Gastrocnemius medialis (tissue), 4 donors: ENCODE results near the gene DDX10. TPM values are rescaled to one million over a fixed set of nuclear protein-coding genes. Genes with fewer than 3 reads are reported as not detected.
A peak's percentile ranks its signal among the peaks of the same experiment; 100 is the strongest.

ENCODE experiments used
- ATAC-seq, 2 donors: fragments of 150-250 bp; one replicate each; pipeline ENCODE4 v1.9.1; 2016
- DNase-seq, 2 donors: peaks; one replicate each; pipeline ENCODE4 v3.0.0-alpha.2; 2019
- H3K27ac ChIP-seq, 4 donors: fragments of 200-600 bp; sonication (generic); 1 replicate in 1 of 4; 2 replicates in 3 of 4; pipeline ENCODE4 v1.5.1; 2016 to 2018; ENCODE audit warnings: mild to moderate bottlenecking in 2 of 4, moderate library complexity in 1 of 4
- H3K27me3 ChIP-seq, 3 donors: fragments of 200-600 bp; sonication (generic) in 2 of 3; 1 replicate in 1 of 3; 2 replicates in 2 of 3; pipeline versions ENCODE4 v1.5.1 to v1.6.0; 2016 to 2019; ENCODE audit warnings: mild to moderate bottlenecking in 1 of 3, moderate library complexity in 1 of 3
- H3K36me3 ChIP-seq, 2 donors: fragments of 200-600 bp; sonication (generic) in 1 of 2; one replicate each; pipeline ENCODE4 v1.5.1; 2017 to 2018
- H3K4me1 ChIP-seq, 2 donors: fragments of 200-600 bp; sonication (generic) in 1 of 2; one replicate each; pipeline ENCODE4 v1.5.1; 2016 to 2017; ENCODE audit warnings: mild to moderate bottlenecking in 2 of 2
- H3K4me3 ChIP-seq, 4 donors: fragments of 200-600 bp; sonication (generic) in 3 of 4; 1 replicate in 1 of 4; 2 replicates in 3 of 4; pipeline ENCODE4 v1.5.1; 2016 to 2019; ENCODE audit warnings: mild to moderate bottlenecking in 2 of 4
- H3K9me3 ChIP-seq, 3 donors: fragments of 200-600 bp; sonication (generic) in 2 of 3; 1 replicate in 1 of 3; 2 replicates in 2 of 3; pipeline ENCODE4 v1.5.1; 2016 to 2019
- POLR2A ChIP-seq, 2 donors: fragments of 450-650 bp; IDR thresholded peaks; one replicate each; pipeline ENCODE4 v1.6.1; 2017; ENCODE audit warnings: antibody characterized with exemption in 2 of 2, mild to moderate bottlenecking in 2 of 2, moderate library complexity in 2 of 2
- in situ Hi-C, 4 donors: fragments of 200-750 bp; cut with MboI; loops; one replicate each; pipeline versions ENCODE4 v1.15.0 to v1.8.0; 2017; ENCODE audit warnings: low sequenced_read_pairs in 4 of 4
- intact Hi-C: fragments of 100-400 bp; cut with DNase I; formaldehyde crosslinking; loops from one replicate; pipeline ENCODE4 v1.15.1; 2023; ENCODE audit warnings: low total_unique reads
- total RNA-seq, 4 donors: library from RNA; depleted of rRNA; stranded (reverse); fragments of >200 nt; gene quantifications; one replicate each; pipeline versions ENCODE4 v1.1.0 to v1.2.3, GENCODE V29; 2016
- TF ChIP-seq, protein P1 (sequence below), 5 experiments: fragments of 450-650 bp in 3 of 5; fragments of 200-600 bp in 2 of 5; sonication (generic) in 2 of 5; IDR thresholded peaks in 4 of 5; conservative IDR thresholded peaks in 1 of 5; 1 replicate in 4 of 5; 2 replicates in 1 of 5; pipeline ENCODE4 v1.5.1; 2016 to 2019; ENCODE audit warnings: antibody characterized with exemption in 5 of 5, mild to moderate bottlenecking in 3 of 5, moderate library complexity in 3 of 5

The DDX10 gene
- total RNA-seq, 4 donors from 2014 or later: 5.0 to 15.0 (median 10.5) TPM

DNA sequence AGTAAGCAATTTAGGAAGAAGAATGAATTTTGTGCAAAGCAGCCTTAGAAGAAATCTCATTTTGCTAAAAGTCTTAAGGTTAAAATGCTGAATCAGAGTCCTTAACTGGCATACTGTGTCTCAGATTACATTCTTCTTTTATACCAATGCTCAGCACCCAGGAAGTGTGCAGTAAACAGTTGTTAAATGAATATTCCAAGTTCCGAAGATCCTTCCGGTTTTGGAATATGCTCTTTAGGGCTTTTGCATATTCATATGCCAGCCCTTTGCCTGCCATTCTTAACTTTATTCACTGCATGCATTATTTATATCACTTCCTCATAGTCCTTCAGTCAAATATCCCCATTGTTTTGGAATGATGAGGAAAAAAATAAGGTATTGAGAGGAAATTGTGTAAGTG lies 242.0 kb downstream of the DDX10 start:
- in situ Hi-C loops: no loop called here
- peak overlapping the region in 3 of 4 donors; percentile 34 to 59 (median 39) for H3K27ac ChIP-seq
- peaks cover 13 to 31% of the 10 kb centered on the region in 2 donors for H3K4me1 ChIP-seq
- H3K9me3 ChIP-seq: no peaks in the 10 kb centered on the region
- TF ChIP-seq, protein P1, sequence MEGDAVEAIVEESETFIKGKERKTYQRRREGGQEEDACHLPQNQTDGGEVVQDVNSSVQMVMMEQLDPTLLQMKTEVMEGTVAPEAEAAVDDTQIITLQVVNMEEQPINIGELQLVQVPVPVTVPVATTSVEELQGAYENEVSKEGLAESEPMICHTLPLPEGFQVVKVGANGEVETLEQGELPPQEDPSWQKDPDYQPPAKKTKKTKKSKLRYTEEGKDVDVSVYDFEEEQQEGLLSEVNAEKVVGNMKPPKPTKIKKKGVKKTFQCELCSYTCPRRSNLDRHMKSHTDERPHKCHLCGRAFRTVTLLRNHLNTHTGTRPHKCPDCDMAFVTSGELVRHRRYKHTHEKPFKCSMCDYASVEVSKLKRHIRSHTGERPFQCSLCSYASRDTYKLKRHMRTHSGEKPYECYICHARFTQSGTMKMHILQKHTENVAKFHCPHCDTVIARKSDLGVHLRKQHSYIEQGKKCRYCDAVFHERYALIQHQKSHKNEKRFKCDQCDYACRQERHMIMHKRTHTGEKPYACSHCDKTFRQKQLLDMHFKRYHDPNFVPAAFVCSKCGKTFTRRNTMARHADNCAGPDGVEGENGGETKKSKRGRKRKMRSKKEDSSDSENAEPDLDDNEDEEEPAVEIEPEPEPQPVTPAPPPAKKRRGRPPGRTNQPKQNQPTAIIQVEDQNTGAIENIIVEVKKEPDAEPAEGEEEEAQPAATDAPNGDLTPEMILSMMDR (IDR thresholded peaks at IDR 0.05 in 4 of 5, conservative IDR thresholded peaks at IDR 0.05 in 1 of 5): no peak
- TF ChIP-seq POLR2A (IDR thresholded peaks at IDR 0.05): no peak
- ATAC-seq: peak; percentile 47 to 70
- no peak overlapping the region for H3K4me3 ChIP-seq
- no peaks in the 10 kb centered on the region for H3K27me3 ChIP-seq
- no peaks in the 10 kb centered on the region for H3K36me3 ChIP-seq
- intact Hi-C loops: no loop called here
- DNase-seq: no peak

DNA sequence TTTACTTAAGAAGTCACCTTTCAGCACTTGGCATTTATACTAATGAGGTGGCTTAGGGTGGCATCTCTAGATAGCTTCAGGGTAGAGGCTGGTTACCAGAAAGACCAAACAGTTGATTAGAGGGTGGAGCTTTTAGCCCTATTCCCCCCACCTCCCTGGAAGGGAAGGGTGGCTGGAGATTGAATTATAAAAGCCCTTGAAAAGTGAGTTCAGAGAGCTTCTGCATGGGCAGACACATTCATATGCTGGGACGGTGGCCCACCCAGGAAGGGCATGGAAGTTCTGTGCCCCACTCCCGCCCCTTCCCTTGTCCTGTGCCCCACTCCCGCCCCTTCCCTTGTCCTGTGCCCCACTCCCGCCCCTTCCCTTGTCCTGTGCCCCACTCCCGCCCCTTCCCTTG lies 244.2 kb downstream of the DDX10 start:
- no peaks in the 10 kb centered on the region for H3K27me3 ChIP-seq
- no peak for TF ChIP-seq POLR2A (IDR thresholded peaks at IDR 0.05)
- TF ChIP-seq, protein P1 (IDR thresholded peaks at IDR 0.05 in 4 of 5, conservative IDR thresholded peaks at IDR 0.05 in 1 of 5): no peak
- no peak for DNase-seq
- H3K4me3 ChIP-seq: no peak overlapping the region
- in situ Hi-C loops: no loop called here
- H3K4me1 ChIP-seq: peaks cover 13 to 30% of the 10 kb centered on the region in 2 donors
- H3K9me3 ChIP-seq: no peaks in the 10 kb centered on the region
- intact Hi-C loops: no loop called here
- no peaks in the 10 kb centered on the region for H3K36me3 ChIP-seq
- no peak overlapping the region for H3K27ac ChIP-seq
- no peak for ATAC-seq

DNA sequence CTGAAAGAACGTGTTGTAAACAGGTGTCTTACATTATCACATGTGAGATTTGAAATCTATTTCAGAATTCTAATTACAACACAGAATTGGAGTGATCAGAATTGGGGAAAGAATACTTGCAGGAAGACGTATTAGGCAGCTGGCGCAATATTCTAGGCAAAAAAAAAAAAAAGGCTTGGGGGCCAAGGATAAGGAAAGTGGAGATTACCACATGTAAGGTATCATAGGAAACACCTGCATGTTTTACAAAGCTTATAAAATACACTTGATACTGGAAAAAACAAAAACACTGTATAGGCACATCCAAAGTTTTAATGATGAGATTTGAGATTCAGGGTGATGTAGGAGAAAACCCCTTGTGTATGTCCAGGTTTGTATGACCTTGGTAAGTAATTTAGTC lies 245.1 kb downstream of the DDX10 start:
- in situ Hi-C loops: no loop called here
- H3K4me1 ChIP-seq: peaks cover 16 to 25% of the 10 kb centered on the region in 2 donors
- TF ChIP-seq, protein P1 (IDR thresholded peaks at IDR 0.05 in 4 of 5, conservative IDR thresholded peaks at IDR 0.05 in 1 of 5): no peak
- no peak for TF ChIP-seq POLR2A (IDR thresholded peaks at IDR 0.05)
- no peaks in the 10 kb centered on the region for H3K27me3 ChIP-seq
- ATAC-seq: no peak
- H3K27ac ChIP-seq: no peak overlapping the region
- H3K9me3 ChIP-seq: no peaks in the 10 kb centered on the region
- no peak overlapping the region for H3K4me3 ChIP-seq
- intact Hi-C loops: no loop called here
- DNase-seq: no peak
- H3K36me3 ChIP-seq: no peaks in the 10 kb centered on the region

DNA sequence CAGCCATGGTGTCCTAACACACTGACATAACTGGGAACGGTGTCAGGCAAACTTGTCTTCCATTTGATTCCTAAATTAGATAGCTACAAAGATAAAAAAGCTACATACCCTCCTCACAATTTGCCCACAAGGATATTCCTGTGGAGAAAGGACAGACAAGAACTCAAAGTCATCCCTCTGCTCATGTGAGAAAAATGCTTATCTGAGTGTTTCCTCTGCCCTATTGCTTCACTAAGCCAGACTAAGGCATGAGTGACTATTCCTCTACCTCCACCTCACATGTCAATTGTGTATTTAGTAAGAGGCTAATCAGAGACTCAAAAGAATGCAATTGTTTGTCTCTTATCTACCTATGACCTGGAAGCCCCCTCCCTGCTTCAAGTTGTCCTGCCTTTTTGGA lies 247.7 kb downstream of the DDX10 start:
- Histone ChIP-seq H3K9me3 (no peaks in the 10 kb centered on the region), H3K36me3 (no peaks in the 10 kb centered on the region), H3K27me3 (no peaks in the 10 kb centered on the region), H3K4me1 (peaks cover 2 to 7% of the 10 kb centered on the region in 2 donors), H3K27ac (no peak overlapping the region), H3K4me3 (no peak overlapping the region)
- in situ Hi-C loops: no loop called here
- TF ChIP-seq, protein P1 (IDR thresholded peaks at IDR 0.05 in 4 of 5, conservative IDR thresholded peaks at IDR 0.05 in 1 of 5): no peak
- no peak for TF ChIP-seq POLR2A (IDR thresholded peaks at IDR 0.05)
- ATAC-seq: no peak
- no peak for DNase-seq
- intact Hi-C loops: no loop called here

DNA sequence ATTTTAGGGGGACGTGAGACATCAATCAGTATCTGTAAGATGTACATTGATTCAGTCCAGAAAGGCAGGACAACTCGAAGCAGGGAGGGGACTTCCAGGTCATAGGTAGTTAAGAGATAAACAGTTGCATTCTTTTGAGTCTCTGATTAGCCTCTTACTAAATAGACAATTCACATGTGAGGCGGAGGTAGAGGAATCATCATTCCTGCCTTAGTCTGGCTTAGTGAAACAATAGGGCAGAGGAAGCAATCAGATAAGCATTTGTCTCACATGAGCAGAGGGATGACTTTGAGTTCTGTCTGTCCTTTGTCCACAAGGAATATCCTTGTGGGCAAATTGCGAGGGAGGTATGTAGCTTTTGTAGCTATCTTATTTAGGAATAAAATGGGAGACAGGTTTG lies 248.3 kb downstream of the DDX10 start:
- peaks cover 2 to 7% of the 10 kb centered on the region in 2 donors for H3K4me1 ChIP-seq
- no peak for TF ChIP-seq POLR2A (IDR thresholded peaks at IDR 0.05)
- TF ChIP-seq, protein P1 (IDR thresholded peaks at IDR 0.05 in 4 of 5, conservative IDR thresholded peaks at IDR 0.05 in 1 of 5): no peak
- H3K36me3 ChIP-seq: peaks cover 0 to 3% of the 10 kb centered on the region in 2 donors
- no peaks in the 10 kb centered on the region for H3K27me3 ChIP-seq
- no peak for ATAC-seq
- H3K4me3 ChIP-seq: no peak overlapping the region
- in situ Hi-C loops (no loop called here), intact Hi-C loops (no loop called here)
- no peak for DNase-seq
- no peak overlapping the region for H3K27ac ChIP-seq
- H3K9me3 ChIP-seq: no peaks in the 10 kb centered on the region
